ENCODE measurements around the gene FANCG.

FANCG gene

DNA sequence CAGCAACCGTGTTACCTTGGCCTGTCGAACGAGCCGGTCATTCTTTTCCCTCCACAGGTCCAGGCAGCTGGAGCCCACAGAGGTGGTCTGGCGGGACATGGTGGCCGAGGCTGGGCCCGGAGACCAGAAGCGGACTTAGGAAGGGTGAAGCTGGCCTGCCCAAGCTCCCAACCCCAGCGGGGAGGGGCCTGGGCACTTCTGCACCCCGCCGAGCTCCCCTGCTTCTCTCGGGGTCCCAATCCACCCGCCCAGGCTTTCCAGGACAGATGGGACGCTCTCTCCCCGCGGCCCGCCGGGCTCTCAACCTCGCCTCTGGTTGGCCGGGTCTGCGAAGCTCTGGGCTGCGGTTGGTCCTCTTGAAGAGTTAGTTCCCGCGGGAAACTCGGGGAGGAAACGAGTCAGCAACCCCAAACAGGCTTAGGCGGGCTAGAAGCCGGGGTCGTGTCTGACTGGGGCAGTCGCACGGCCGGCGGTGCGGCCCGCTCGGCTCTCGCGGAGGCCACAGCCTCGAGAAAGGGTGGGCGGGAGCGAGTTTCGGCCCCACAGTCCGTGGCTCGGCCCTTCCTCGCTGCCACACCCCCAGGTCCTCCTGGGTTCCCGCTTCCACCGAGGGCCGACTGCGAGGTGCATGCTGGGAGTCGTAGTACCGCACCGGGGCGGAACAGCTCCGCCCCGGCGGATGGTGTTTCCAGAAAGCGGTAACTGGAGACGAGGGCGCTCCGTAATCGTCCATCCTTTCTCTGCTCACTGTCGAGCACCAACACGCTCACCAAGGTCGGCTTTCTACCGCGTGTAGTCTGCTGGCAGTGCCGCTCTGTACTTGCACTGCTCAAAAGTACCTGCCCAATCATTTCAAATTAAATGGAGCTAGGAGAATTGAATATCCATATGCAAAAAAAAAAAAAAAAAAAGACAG is at the start of gene FANCG:
TSS of gene FANCG (minus strand) at position 517 of the 916 bp plus-strand sequence. CDS start at position 99, 418 bp downstream.
- DNase-seq: peak; percentile 88 to 89

DNA sequence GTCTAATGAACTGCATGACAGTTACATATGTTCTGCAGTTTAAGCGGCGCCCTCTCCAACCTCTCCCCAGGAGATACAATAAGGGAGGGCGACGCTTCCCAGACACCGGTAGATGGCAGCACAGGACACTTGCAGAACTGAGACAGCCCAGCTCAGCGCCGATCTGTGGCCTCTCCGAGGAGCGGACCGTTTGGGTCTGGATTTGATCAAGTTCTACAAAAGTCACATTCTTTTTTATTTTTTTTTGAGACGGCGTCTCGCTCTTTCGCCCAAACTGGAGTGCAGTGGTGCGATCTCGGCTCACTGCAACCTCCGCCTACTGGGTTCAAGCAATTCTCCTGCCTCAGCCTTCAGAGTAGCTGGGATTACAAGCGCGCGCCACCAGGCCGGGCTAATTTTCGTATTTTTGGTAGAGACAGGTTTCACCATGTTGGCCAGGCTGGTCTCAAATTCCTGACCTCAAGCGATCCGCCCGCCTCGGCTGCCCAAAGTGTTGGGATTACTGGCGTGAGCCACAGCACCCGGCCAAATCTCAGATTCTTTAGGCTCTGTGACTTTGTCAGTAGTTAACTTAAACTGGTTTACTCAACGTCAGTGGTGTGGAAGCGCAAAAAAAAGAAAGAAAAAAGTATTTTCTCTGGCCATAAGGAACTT is 37.3 kb upstream of the FANCG start:
- DNase-seq: peak; percentile 85 to 96

DNA sequence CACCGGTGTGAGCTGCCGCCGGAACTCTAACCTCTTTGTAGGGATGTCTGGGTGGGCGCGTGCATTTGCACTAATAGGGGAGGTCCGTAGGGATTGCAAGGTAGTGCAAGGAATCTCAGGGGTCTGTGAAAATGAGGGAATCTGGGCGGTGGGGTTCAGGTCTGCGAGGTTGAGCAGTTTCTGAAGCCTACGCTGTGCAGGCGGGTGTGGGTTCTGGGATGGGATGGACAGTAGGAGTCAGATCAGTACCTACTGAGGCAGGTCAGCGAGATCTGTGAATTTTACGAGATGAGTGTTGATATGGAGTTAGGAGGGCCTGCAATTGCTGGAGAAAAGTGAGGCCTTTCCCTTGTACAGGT is 36.8 kb upstream of the FANCG start:
- no peak for DNase-seq

GRCh38 chr9:35115680-35116538 is 36.2 kb upstream of the FANCG start, which contains the start of gene ATOSB:
ATOSB (minus strand) TSS chr9:35115862; CDS start chr9:35108274, 7,588 bp downstream.
- peak; percentile 90 to 97 for DNase-seq

DNA sequence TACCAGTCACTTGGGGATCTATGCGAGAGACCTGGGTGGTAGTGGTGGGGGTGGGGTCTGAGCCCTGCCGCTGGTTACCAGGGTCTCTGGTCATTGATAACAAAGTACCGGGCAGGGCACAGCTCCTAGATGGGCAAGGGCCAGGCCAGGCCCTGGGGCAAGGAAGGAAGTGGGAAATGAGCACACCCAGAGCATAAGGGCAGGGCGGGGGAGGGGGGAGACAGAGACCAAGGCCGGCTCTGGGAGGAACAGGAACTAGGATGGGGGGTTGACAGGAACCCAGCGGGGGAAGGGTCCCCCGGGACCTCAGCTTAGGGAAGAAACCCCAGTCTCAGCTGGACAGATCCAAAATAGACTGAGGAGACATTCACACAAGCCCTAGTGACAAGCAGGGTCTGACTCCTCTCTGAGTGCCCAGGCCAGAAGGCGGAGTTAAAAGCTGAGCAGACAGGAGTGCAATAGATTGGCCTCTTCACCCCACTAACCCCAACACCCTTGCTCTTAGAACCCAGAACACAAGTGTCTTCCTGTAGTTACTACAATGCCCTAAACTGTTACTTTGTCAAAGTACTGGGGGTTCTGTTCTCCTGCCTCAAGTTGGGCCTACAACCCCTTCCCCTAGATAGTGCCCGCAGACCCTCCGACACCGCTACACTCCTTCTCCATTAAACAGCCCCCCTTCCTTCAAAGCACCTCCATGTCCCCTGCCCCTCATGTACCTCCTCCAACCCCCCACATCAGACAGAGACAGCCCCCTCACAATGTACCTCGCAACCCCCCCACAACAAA is 35.3 kb upstream of the FANCG start:
- peak; percentile 70 to 74 for DNase-seq

GRCh38 chr9:35114113-35114839 is 34.5 kb upstream of the FANCG start:
- DNase-seq: peak; percentile 92 to 95

GRCh38 chr9:35112257-35113020 is 32.7 kb upstream of the FANCG start:
- DNase-seq: peak; percentile 74 to 85

- peak; percentile 98 for DNase-seq
Observed at GRCh38 chr9:35111001-35111933, 31.5 kb upstream of the FANCG start.

GRCh38 chr9:35110327-35110761 is 30.6 kb upstream of the FANCG start:
- DNase-seq: no peak

DNA sequence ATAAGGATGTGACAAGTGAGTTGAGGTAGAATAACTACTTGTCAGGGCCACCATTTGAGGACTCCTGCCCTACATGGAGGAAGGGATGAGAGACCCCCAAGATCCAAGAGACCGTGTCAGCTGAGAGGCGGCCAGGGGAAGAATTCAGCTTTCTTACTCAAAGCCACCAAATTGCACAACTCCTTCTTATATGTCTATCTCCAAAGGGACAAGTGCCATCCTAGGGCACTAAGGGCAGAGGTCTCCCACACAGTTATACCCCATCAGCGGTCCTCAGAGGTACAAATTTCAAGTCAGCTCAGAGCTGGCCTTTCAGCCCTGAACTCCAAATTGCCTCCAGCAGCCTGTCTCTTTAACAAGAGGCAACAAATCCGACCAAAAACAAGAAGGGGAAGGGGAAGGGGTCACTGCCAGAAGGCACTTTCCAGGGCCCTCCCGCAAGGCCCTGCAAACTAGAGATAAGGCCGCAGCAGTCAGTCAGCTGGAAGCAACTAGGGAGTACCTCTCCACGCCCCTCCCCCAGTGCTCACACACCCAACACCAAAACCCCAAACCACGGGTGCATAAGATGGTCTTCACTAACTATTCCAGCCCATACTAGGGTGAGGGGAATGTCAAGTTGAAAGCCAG is 29.3 kb upstream of the FANCG start:
- DNase-seq: no peak

DNA sequence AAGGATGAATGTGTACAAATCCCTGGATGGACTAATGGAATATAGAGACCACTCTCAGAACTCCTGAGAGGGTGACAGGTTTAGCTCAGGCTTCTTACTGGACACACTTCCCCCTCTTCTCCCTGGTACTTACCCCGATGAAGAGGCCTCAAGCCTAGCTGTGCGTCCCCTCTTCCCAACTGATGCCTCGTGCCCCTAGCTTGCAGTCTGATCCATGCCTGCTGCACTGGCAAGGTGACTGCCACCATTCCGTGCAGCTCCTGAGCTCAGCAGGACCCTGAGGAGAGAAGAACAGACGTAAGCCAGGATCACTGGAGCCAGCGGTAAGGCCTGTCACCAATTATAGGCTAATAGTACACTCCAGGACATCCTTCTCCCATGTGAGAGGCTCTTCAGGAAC is 28.7 kb upstream of the FANCG start:
- no peak for DNase-seq

DNA sequence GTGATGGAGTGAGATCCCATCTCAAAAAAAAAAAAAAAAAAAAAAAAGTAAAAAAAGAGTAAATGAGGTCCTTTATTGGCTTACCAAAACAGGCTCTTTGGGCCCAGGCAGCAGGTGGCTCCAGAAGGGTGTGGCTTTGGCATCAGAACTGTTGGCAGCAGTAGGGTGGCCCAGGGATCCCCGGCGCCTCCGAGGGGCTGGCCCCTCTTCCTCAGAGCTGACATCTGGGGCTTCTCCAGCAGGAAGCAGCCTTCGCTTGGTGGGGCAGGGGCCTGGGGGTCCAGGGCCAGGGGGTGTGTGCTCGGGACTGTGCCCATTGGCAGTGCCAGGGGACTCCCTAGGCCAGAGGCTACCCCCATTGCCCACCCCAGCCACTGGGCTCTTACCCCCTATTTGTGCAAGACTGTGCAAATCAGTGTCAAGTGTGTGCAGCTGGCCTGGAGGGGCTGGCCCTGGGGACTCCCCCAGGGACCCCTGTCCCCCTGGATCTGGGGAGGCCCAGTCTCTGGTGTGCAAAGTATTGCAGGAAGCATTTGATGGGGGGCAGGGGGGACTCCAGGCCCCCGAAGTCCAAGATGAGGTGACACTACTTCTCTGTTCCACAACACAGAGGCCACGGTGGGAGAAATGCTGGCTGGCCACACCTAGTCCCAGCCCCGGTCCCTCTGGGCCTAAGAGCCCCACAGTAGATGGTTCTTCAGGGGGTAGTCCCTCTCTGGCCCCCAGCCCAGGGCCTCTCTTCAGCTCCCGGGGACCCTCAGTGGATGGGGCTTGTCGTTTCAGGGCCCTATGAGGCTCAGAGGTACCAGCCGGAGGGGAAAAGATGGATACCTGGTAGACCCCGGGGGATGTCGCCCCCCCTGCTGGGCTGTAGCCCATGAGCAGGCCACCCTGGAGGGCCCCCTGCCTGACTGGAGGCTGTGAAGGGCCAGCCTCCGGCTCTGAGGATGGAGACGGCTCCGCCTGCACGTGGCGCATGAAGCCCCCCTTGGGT is 27.9 kb upstream of the FANCG start:
- DNase-seq: no peak

DNA sequence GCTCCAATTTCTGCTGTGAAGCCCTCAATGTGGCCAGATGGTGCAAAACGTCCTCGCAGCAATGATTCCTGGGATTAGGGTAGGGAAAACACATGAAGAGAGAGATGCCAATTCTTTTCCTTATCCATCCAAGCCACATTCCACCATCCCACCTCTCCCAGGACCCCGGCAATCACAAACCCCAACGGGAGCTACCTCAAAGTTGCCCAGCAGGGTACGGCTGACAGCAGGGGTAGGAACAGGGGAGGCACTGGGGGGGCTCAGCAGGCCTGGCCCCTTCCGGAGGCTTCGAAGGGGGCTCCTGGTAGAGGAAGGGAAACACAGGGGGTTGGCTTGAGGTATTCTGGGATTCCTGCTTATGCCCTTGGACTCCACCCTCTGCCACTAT is 26.6 kb upstream of the FANCG start:
- DNase-seq: no peak

DNA sequence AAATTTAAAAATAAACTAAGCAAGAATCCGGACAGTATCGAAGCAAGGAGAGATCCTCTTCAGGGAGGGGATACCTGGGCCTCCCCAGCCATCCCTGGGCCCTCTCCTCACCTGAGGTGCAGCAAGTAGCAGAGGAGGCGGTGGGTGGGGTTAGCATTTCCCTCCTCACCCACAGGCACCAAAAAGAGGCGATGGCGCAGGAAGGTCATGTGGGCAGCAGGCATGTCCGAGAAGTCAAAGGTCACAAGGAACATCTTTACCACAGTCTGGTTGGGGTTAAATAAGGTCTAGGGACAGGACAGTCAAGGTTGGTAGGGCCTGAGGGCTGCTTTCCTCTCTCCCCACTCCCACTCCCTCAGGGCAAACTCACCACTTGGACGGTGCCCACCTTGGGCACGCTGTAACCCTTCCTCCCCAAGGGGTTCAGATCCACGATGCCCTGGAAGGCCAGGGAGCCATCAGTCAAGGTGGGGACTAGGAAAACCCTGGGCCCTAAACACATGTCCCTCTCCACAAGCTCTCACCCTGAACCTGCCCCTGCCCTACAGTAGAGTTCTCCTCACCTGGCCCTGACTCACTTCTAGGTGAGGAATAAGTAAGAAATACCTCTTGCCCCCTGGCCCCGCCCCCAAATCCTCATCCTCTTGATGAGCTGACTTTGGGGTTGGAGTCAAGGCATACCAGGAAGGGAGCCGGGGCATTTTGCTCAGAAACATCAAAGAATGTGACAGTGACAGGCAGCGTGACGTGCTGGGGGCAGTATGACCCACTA is 26.0 kb upstream of the FANCG start:
- DNase-seq: no peak

DNA sequence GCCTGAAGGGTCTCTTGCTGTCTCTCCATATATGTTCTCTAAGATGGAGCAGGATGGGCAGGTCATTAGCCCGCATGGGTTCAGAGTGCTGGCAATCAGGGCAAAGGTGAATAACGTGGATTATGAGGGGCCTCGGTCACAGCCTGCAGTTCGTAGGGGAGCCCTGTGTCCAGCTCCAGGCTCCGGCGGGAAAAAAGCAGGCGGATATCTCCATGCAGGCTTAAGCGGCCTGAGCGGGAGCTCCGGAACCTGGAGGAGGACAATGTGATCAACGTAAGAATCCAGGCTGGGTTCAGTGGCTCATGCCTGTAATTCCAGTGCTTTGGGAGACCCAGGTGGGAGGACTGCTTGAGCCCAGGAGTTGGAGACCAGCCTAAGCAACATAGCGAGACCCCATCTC is 25.4 kb upstream of the FANCG start:
- no peak for DNase-seq

GRCh38 chr9:35104586-35104985 is 24.8 kb upstream of the FANCG start:
- no peak for DNase-seq

GRCh38 chr9:35103660-35104191 is 24.0 kb upstream of the FANCG start:
- no peak for DNase-seq
